GM23248 (cell line): ENCODE data around the gene LGSN. TPM values are rescaled to one million over a fixed set of nuclear protein-coding genes. Genes with fewer than 3 reads are reported as not detected.

ENCODE experiments used
- DNase-seq: peaks from one replicate; pipeline ENCODE4 v3.0.0-alpha.2; 2015
- H2AFZ ChIP-seq: fragments of 200-600 bp; sonication (generic); 2 replicates; pipeline ENCODE4 v1.6.1; 2016; ENCODE audit warnings: antibody characterized with exemption
- H3F3A ChIP-seq: fragments of 200-600 bp; sonication (generic); 2 replicates; pipeline ENCODE4 v1.6.1; 2016; ENCODE audit warnings: mild to moderate bottlenecking, antibody characterized with exemption, mixed run types; ENCODE audit not compliant: insufficient read depth
- H3K27ac ChIP-seq: fragments of 200-600 bp; sonication (generic); 2 replicates; pipeline ENCODE4 v1.5.1; 2016; ENCODE audit warnings: mild to moderate bottlenecking
- H3K27me3 ChIP-seq: fragments of 200-600 bp; sonication (generic); replicated peaks from 2 replicates; pipeline ENCODE4 v1.6.1; 2016; ENCODE audit warnings: mild to moderate bottlenecking; ENCODE audit not compliant: insufficient read depth
- H3K36me3 ChIP-seq: fragments of 200-600 bp; sonication (generic); 2 replicates; pipeline ENCODE4 v1.6.1; 2016; ENCODE audit warnings: low read depth, mild to moderate bottlenecking
- H3K4me1 ChIP-seq: fragments of 200-600 bp; sonication (generic); 2 replicates; pipeline ENCODE4 v1.6.1; 2016; ENCODE audit warnings: mild to moderate bottlenecking; ENCODE audit not compliant: insufficient read depth
- H3K4me2 ChIP-seq: fragments of 200-600 bp; sonication (generic); one replicate; pipeline ENCODE4 v1.6.1; 2016; ENCODE audit warnings: mild to moderate bottlenecking; ENCODE audit not compliant: unreplicated experiment
- H3K4me3 ChIP-seq: fragments of 200-600 bp; sonication (generic); 2 replicates; pipeline ENCODE4 v1.5.1; 2016; ENCODE audit warnings: mild to moderate bottlenecking
- H3K79me2 ChIP-seq: fragments of 200-600 bp; sonication (generic); 2 replicates; pipeline ENCODE4 v1.6.1; 2016; ENCODE audit warnings: mild to moderate bottlenecking; ENCODE audit not compliant: insufficient read depth
- H3K9ac ChIP-seq: fragments of 200-600 bp; sonication (generic); 2 replicates; pipeline ENCODE4 v1.6.1; 2016; ENCODE audit warnings: mild to moderate bottlenecking
- H3K9me2 ChIP-seq: fragments of 200-600 bp; sonication (generic); 2 replicates; pipeline ENCODE4 v1.6.1; 2016; ENCODE audit warnings: mixed run types, mild to moderate bottlenecking, moderate library complexity; ENCODE audit not compliant: insufficient read depth
- H3K9me3 ChIP-seq: fragments of 200-600 bp; sonication (generic); one replicate; pipeline ENCODE4 v1.6.1; 2017; ENCODE audit warnings: low read depth
- H4K20me1 ChIP-seq: fragments of 200-600 bp; sonication (generic); 2 replicates; pipeline ENCODE4 v1.6.0; 2016; ENCODE audit not compliant: insufficient read depth
- EZH2 ChIP-seq: fragments of 200-600 bp; sonication (generic); IDR thresholded peaks from 2 replicates; pipeline ENCODE4 v1.6.1; 2018; ENCODE audit warnings: antibody characterized with exemption, mild to moderate bottlenecking; ENCODE audit not compliant: insufficient read depth, poor library complexity, severe bottlenecking
- EZH2phosphoT487 ChIP-seq: fragments of 200-600 bp; sonication (generic); IDR thresholded peaks from 2 replicates; pipeline ENCODE4 v1.6.1; 2018; ENCODE audit warnings: antibody characterized with exemption, moderate library complexity, mild to moderate bottlenecking, low read depth; ENCODE audit not compliant: insufficient read depth
- WGBS, 2 experiments: methylation state at CpG; one replicate each; pipeline ENCODE4 v1.1.6; 2015 to 2017; ENCODE audit warnings: low lambda C conversion rate in 2 of 2, low coverage in 1 of 2; ENCODE audit errors: missing lambda C conversion rate in 2 of 2; 5-methylcytosine and 5-hydroxymethylcytosine counted together
- in situ Hi-C: fragments of 300-500 bp; cut with MboI; formaldehyde crosslinking; loops from 2 replicates; pipeline ENCODE4 v1.15.0; 2020
- polyA plus RNA-seq: library from polyadenylated mRNA; unstranded; fragments of >200 nt; fragmentation: Nextera tagmentation; extraction: Ambion mirVana; gene quantifications from 2 replicates; pipeline ENCODE4 v1.2.1, GENCODE V29; 2016
- total RNA-seq: library from RNA; depleted of rRNA; stranded (reverse); fragments of >200 nt; shearing (Covaris generic); gene quantifications from 2 replicates; pipeline ENCODE4 v1.2.3, GENCODE V29; 2014

LGSN gene
- total and polyA plus RNA-seq, 2 experiments from 2014 or later, result not detected

DNA sequence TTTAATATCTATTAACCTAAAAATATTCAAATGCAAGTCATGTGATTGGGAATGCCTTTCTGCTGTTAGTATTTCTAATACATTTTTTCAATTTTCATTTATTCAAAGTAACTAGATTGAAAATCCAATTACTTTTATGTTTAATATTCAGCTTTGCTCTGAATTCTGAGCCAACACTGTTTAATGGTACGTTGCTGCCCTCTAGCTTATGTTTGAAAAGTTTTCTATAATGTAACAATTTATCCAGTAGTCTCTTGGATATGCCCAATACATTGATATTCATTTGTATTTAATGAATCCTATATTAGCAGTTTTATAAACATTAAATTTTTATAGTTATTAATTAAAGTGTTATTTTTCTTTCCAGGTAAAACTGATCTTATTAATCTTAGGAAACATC is 47.4 kb downstream of the LGSN start:
- Histone ChIP-seq H3K4me3 (no peak overlapping the region), H2AFZ (no peak overlapping the region), H3K4me2 (no peak overlapping the region), H3K27me3 (no peaks in the 10 kb centered on the region; the same call in 1 of the 2 replicates), H3F3A (no peaks in the 10 kb centered on the region), H3K79me2 (no peaks in the 10 kb centered on the region), H3K36me3 (no peaks in the 10 kb centered on the region), H3K9me3 (no peaks in the 10 kb centered on the region), H3K9ac (no peak overlapping the region), H3K9me2 (no peaks in the 10 kb centered on the region), H3K27ac (no peak overlapping the region), H3K4me1 (no peaks in the 10 kb centered on the region), H4K20me1 (no peaks in the 10 kb centered on the region)
- DNase-seq, result peak; percentile 46
- WGBS, 2 experiments, result 0 to 3% methylated on average over 1 of the region's 1 CpG
- in situ Hi-C loops, result no loop called here
- TF ChIP-seq EZH2phosphoT487, result no peak
- TF ChIP-seq EZH2, result no peak

DNA sequence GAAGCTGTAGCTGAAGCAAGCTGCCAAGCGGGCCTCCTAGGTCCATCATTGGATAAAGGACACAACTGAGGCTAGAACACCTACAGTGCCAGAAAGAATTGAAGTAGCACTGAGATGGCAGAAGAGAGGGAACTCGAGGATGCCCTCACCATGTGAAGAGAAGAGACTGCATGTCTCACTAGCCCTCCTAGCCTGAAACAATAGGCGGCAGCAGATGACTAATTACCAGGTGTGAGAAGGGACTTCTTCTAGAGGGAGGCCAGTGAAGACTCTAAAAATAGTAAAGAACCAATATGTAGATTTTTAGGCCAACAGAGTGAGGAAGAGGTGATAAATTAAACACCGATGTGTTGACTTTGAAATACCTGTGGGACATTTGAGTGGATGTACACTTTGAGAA is 50.3 kb downstream of the LGSN start:
- in situ Hi-C loops, result no loop called here
- H3K9me2 ChIP-seq, result no peaks in the 10 kb centered on the region
- H3K36me3 ChIP-seq, result no peaks in the 10 kb centered on the region
- no peak overlapping the region for H3K4me3 ChIP-seq
- no peak overlapping the region for H3K4me2 ChIP-seq
- DNase-seq, result no peak
- no peaks in the 10 kb centered on the region for H3F3A ChIP-seq
- H3K9ac ChIP-seq, result no peak overlapping the region
- no peaks in the 10 kb centered on the region for H3K4me1 ChIP-seq
- no peak for TF ChIP-seq EZH2phosphoT487
- TF ChIP-seq EZH2, result no peak
- WGBS, 2 experiments, result 32 to 37% methylated on average over 4 of the region's 4 CpGs
- H3K9me3 ChIP-seq, result no peaks in the 10 kb centered on the region
- no peaks in the 10 kb centered on the region for H3K79me2 ChIP-seq
- H4K20me1 ChIP-seq, result no peaks in the 10 kb centered on the region
- H3K27me3 ChIP-seq, result no peaks in the 10 kb centered on the region
- H2AFZ ChIP-seq, result no peak overlapping the region
- H3K27ac ChIP-seq, result no peak overlapping the region

DNA sequence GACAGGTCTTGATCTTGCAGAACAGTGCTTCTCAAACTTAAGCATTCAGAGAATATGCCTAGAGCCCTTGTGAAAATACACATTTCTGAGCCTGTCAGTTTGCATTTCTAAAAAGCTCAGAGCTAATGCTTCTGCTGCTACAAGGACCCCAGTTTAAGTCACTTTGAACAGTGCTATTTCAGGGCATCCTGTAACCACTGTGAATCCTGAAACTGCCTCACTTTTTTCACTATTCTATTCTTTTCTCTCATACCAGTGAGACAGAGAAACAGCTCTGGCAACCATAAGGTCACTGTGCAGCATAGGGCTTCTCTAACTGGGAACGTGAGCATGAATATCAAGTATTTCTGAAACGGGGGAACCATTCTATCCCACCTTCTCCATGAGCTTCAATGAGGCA is 51.2 kb downstream of the LGSN start:
- no peak overlapping the region for H3K4me3 ChIP-seq
- H2AFZ ChIP-seq, result no peak overlapping the region
- no peak overlapping the region for H3K27ac ChIP-seq
- H3K9me2 ChIP-seq, result no peaks in the 10 kb centered on the region
- no peaks in the 10 kb centered on the region for H3K36me3 ChIP-seq
- H3K4me2 ChIP-seq, result no peak overlapping the region
- H4K20me1 ChIP-seq, result no peaks in the 10 kb centered on the region
- DNase-seq, result no peak
- no peaks in the 10 kb centered on the region for H3K79me2 ChIP-seq
- H3K9me3 ChIP-seq, result no peaks in the 10 kb centered on the region
- no peaks in the 10 kb centered on the region for H3K4me1 ChIP-seq
- H3K9ac ChIP-seq, result no peak overlapping the region
- WGBS, 2 experiments, result 0 to 2% methylated on average over 2 of the region's 2 CpGs
- TF ChIP-seq EZH2phosphoT487 (no peak), EZH2 (no peak)
- in situ Hi-C loops, result no loop called here
- H3F3A ChIP-seq, result no peaks in the 10 kb centered on the region
- no peaks in the 10 kb centered on the region for H3K27me3 ChIP-seq

DNA sequence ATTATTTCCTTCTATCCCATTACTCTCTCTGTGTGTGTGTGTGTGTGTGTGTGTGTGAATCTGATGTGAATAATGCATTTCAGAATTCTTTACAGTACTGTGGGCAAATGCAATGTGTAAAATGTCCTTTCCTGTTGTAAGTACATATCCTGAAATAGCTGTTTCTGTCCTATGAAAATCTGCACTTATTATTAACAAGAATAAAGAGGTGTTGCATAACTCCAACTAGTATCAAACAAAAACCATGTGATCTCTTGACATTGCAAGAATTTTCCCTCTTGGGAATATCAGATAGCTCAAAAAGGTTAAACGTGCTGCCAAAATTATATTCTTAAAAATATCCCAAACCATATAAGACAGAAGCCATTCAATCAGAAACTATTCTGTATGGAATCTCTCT is 52.0 kb downstream of the LGSN start:
- WGBS, 2 experiments, result 13 to 36% methylated on average over 1 of the region's 1 CpG
- no peaks in the 10 kb centered on the region for H3K9me3 ChIP-seq

DNA sequence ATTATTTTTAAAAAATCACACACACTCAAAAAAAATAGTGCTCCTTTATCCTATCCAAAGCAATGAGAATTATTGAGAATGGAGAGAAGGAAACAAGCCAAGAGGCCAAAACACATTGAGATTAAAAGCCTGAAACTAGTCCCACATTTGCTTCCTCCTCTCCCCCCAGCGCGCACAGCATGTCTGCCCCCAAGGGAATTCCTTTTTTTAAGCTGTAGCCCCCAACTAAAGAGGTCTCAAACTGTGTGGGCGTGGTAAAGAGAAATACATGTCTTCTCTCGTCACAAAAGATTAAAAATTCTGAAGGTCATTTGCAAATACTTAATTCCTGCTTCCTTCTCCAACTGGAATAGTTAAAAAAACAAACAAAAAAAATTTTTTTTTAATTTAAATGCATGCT is 52.7 kb downstream of the LGSN start:
- in situ Hi-C loops, result no loop called here

More for the DNA sequence above, 52.0 kb downstream of the LGSN start:
- Histone ChIP-seq H3K4me3 (no peak overlapping the region), H3K79me2 (no peaks in the 10 kb centered on the region), H3K9me2 (no peaks in the 10 kb centered on the region), H2AFZ (no peak overlapping the region), H4K20me1 (no peaks in the 10 kb centered on the region), H3K36me3 (no peaks in the 10 kb centered on the region), H3K27me3 (no peaks in the 10 kb centered on the region), H3K4me2 (no peak overlapping the region), H3K27ac (no peak overlapping the region), H3F3A (no peaks in the 10 kb centered on the region), H3K9ac (no peak overlapping the region), H3K4me1 (no peaks in the 10 kb centered on the region)
- no peak for DNase-seq
- TF ChIP-seq EZH2, result no peak
- TF ChIP-seq EZH2phosphoT487, result no peak
- in situ Hi-C loops, result no loop called here

More for the DNA sequence above, 52.7 kb downstream of the LGSN start:
- H3K9me3 ChIP-seq, result no peaks in the 10 kb centered on the region
- TF ChIP-seq EZH2 (no peak), EZH2phosphoT487 (no peak)
- no peaks in the 10 kb centered on the region for H3K79me2 ChIP-seq
- H3K27ac ChIP-seq, result no peak overlapping the region
- H3F3A ChIP-seq, result no peaks in the 10 kb centered on the region
- no peak overlapping the region for H3K4me3 ChIP-seq
- H3K9ac ChIP-seq, result no peak overlapping the region
- DNase-seq, result no peak
- H3K9me2 ChIP-seq, result no peaks in the 10 kb centered on the region
- no peaks in the 10 kb centered on the region for H4K20me1 ChIP-seq
- no peak overlapping the region for H2AFZ ChIP-seq
- H3K4me1 ChIP-seq, result no peaks in the 10 kb centered on the region
- no peaks in the 10 kb centered on the region for H3K27me3 ChIP-seq
- H3K36me3 ChIP-seq, result no peaks in the 10 kb centered on the region
- no peak overlapping the region for H3K4me2 ChIP-seq
- 28 to 37% methylated on average over 4 of the region's 4 CpGs for WGBS, 2 experiments
